WERI-Rb-1 (cell line): ENCODE results near the gene RPL10A.

Experiments used
- DNase-seq: peaks from one replicate; pipeline ENCODE4 v3.0.0-alpha.2; 2020
- H3K27ac ChIP-seq: fragments of 250-450 bp; sonication (Bioruptor Pico); 2 replicates; pipeline ENCODE4 v1.5.1; 2020; ENCODE audit warnings: mild to moderate bottlenecking, moderate library complexity
- H3K27me3 ChIP-seq: fragments of 250-450 bp; sonication (Bioruptor Pico); 2 replicates; pipeline ENCODE4 v1.5.1; 2021; ENCODE audit warnings: mild to moderate bottlenecking, low read depth, moderate library complexity; ENCODE audit not compliant: insufficient read depth, severe bottlenecking
- H3K36me3 ChIP-seq: fragments of 250-450 bp; sonication (Bioruptor Pico); 2 replicates; pipeline ENCODE4 v1.5.1; 2020; ENCODE audit warnings: mild to moderate bottlenecking, moderate library complexity
- H3K4me3 ChIP-seq: 2 replicates; pipeline ENCODE4 v1.5.1; 2011; ENCODE audit warnings: low read depth, mild to moderate bottlenecking, control low read depth, low read length
- H3K9me3 ChIP-seq: fragments of 250-450 bp; sonication (Bioruptor Pico); 2 replicates; pipeline ENCODE4 v1.5.1; 2021; ENCODE audit warnings: mild to moderate bottlenecking, moderate library complexity; ENCODE audit not compliant: severe bottlenecking
- CTCF ChIP-seq: IDR thresholded peaks from 2 replicates; pipeline ENCODE4 v1.5.1; 2011; ENCODE audit warnings: low read depth, mild to moderate bottlenecking, control low read depth, inconsistent platforms, low read length

RPL10A gene

DNA sequence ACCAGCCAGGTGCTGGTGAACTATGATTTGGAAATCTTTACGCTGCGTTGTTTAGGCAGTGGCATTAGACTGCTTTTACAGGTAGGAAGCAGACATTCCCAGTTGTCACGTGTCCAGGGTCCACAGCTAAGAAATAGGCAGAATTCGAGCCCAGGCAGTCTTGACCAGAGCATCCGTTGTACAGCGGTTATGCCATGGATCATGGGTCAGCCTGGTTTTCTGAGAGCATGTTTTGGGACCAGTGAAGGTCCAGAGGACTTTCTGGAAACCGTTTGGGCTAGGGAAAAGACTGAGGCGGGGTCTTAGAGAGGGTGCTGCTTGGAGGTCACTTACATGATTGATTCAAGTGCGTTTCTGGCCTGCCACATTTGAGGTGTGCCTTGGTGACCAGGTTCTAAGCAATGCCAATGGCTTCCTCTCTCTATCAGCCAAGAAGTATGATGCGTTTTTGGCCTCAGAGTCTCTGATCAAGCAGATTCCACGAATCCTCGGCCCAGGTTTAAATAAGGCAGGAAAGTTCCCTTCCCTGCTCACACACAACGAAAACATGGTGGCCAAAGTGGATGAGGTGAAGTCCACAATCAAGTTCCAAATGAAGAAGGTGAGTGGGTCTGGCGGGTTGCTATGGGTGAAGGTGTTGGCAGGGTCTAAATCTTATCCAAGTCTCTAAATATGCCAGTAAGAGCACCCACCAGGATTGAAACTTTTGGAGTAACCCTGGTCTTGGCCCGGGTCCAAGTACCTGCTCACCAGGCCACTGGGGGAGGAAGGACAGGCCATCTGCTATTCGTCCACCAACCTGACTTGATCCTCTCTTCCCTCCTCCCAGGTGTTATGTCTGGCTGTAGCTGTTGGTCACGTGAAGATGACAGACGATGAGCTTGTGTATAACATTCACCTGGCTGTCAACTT, 1.8 kb downstream of the RPL10A start:
- peaks cover 91% of the 10 kb centered on the region for H3K36me3 ChIP-seq
- peak overlapping the region; percentile 86 for H3K4me3 ChIP-seq
- H3K27ac ChIP-seq: peak overlapping the region; percentile 91
- peak; percentile 79 for DNase-seq
- no peaks in the 10 kb centered on the region for H3K27me3 ChIP-seq
- H3K9me3 ChIP-seq: no peaks in the 10 kb centered on the region
- no peak for TF ChIP-seq CTCF

DNA sequence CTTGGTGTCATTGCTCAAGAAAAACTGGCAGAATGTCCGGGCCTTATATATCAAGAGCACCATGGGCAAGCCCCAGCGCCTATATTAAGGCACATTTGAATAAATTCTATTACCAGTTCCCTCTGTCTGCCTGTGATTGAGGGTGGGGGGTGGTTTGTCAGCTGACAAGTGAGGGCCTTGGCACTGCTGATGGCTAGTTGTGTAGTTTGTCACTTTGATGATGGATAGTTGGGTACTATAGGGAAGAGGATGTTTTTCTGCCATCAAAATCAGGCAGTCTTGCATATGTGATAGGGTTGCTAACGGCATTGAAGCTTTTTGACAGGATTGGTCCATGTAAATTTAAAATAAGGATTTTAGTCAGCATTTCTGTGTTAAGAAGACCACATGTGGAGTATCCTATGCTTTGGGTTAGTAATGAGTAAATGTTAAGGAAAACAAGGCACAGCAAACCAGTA, 2.5 kb downstream of the RPL10A start:
- peaks cover 91% of the 10 kb centered on the region for H3K36me3 ChIP-seq
- H3K9me3 ChIP-seq: no peaks in the 10 kb centered on the region
- H3K4me3 ChIP-seq: no peak overlapping the region
- no peak for TF ChIP-seq CTCF
- H3K27ac ChIP-seq: peak overlapping the region; percentile 91
- DNase-seq: no peak
- no peaks in the 10 kb centered on the region for H3K27me3 ChIP-seq

DNA sequence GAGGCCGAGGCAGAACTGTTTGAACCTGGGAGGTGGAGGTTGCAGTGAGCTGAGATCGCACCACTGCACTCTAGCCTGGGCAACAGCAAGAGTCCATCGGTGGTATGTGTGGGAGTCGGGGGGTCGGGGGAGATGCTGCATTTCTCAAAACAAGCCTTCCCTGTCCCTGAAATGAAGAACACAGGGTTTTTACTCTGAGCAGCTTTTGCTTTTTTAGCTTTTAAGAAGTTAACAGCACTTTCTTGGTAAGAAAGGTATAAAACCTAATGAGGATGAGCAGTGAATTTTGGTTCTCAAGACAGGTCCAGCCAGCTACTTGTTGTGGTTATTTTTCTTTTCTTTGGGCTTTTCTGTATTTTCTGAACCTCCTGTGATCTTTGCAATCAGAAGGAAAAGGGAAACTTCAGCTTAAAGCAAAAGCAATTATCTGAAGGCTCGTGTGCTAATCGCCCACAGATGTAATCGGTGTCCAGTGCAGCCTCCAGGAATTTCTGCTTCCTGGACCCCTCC, 3.7 kb downstream of the RPL10A start:
- Histone ChIP-seq H3K27me3 (no peaks in the 10 kb centered on the region), H3K36me3 (peaks cover 87% of the 10 kb centered on the region), H3K27ac (peak overlapping the region; percentile 21), H3K9me3 (no peaks in the 10 kb centered on the region), H3K4me3 (no peak overlapping the region)
- TF ChIP-seq CTCF: no peak
- DNase-seq: no peak

- TF ChIP-seq CTCF: no peak
- Histone ChIP-seq H3K4me3 (no peak overlapping the region), H3K36me3 (peaks cover 92% of the 10 kb centered on the region), H3K9me3 (no peaks in the 10 kb centered on the region), H3K27me3 (no peaks in the 10 kb centered on the region), H3K27ac (peak overlapping the region; percentile 39)
- DNase-seq: peak; percentile 67
These were observed 5.1 kb downstream of the RPL10A start for GRCh38 chr6:35473075-35473849.

GRCh38 chr6:35473850-35474130, 5.6 kb downstream of the RPL10A start:
- H3K4me3 ChIP-seq: no peak overlapping the region
- DNase-seq: no peak
- H3K27ac ChIP-seq: peak overlapping the region; percentile 35
- H3K9me3 ChIP-seq: no peaks in the 10 kb centered on the region
- TF ChIP-seq CTCF: no peak
- H3K36me3 ChIP-seq: peaks cover 89% of the 10 kb centered on the region
- no peaks in the 10 kb centered on the region for H3K27me3 ChIP-seq
